HG03457 (cell line): ENCODE data around the gene CPB2.

ENCODE experiments used
- ATAC-seq: cut with Tn5 transposase; IDR thresholded peaks from one replicate; pipeline ENCODE4 v1.9.1; 2021; ENCODE audit warnings: moderate number of reproducible peaks; ENCODE audit not compliant: unreplicated experiment

Gene CPB2

DNA sequence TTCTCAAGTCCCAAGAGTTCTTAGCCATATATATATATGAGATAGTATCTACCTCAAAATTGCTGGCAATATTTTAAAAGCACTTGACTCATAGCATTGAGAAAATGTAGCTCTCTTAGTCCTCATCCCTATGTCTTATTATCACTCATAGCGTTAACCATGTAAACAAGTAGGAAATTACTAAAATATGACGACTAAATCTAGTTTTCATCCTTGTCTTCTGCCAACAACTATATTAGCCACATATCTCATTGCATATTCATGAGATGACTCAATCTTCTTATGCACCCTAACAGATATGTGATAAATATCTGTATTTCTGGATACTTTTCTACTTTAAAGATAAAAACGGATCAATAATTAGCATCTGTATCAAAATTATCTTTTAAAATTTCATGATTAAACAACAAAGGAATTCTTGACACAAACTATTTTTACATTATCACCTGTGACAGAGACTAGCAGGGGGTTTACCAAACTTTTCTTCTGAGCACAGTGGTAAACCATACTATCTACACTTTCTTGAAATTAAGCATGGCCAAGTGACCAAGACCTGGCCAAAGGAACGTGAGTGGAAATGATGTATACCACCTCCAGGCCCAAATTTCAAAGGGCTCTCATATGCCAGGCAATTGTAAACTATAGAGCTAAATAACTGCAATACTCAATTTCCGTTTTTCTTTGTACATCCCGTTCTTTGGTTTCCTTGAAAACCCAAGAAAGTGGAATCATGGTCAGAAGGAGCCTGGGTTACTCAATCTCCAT is 98.0 kb downstream of the CPB2 start:
- ATAC-seq = no peak

DNA sequence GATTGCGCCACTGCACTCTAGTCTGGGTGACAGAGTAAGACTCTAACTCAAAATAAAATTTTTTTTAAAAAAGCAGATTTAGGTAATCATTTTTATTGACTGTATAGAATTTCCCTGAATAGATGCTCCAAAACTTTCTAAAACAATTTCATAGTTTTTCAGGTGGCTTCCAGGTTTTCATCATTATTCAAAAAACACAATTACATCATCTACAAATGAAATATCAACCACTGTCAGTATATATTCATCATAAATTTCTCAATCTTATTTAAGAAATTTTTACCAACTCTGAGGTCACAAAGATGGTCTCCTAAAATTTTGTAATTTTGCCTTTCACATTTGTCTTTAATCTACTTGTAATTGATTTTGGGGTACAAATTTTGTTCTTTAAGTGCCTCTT is 100.3 kb downstream of the CPB2 start:
- ATAC-seq = no peak
